Measurements from ENCODE around the gene DGKZ.

GRCh38 chr11:46307785-46308341 is 39.4 kb upstream of the DGKZ start:
- no peak for TF ChIP-seq CTCF (IDR thresholded peaks at IDR 0.05; ENCODE audit: insufficient read depth, low read length, poor library complexity, severe bottlenecking)
- no peak for TF ChIP-seq EZH2phosphoT487 (conservative IDR thresholded peaks at IDR 0.05; ENCODE audit: low read length)
